Loucy (cell line): ENCODE results near the gene SUSD2.

Experiments
- H2AFZ ChIP-seq: fragments of 200-600 bp; sonication (generic); 2 replicates; pipeline ENCODE4 v1.6.0; 2016; ENCODE audit warnings: antibody characterized with exemption, mild to moderate bottlenecking, low read length, moderate library complexity
- H3F3A ChIP-seq: fragments of 200-600 bp; 2 replicates; pipeline ENCODE4 v1.6.0; 2016; ENCODE audit warnings: antibody characterized with exemption, low read depth, mild to moderate bottlenecking
- H3K27me3 ChIP-seq: fragments of 200-600 bp; sonication (generic); 2 replicates; pipeline ENCODE4 v1.6.1; 2014; ENCODE audit warnings: low read length, mild to moderate bottlenecking; ENCODE audit not compliant: insufficient read depth, poor library complexity, severe bottlenecking
- H3K36me3 ChIP-seq: fragments of 200-600 bp; sonication (generic); 2 replicates; pipeline ENCODE4 v1.6.1; 2016; ENCODE audit warnings: low read length; ENCODE audit not compliant: insufficient read depth
- H3K4me1 ChIP-seq: fragments of 200-600 bp; sonication (generic); 2 replicates; pipeline ENCODE4 v1.5.1; 2014; ENCODE audit warnings: low read length, mild to moderate bottlenecking; ENCODE audit not compliant: insufficient read depth, poor library complexity, severe bottlenecking
- H3K4me2 ChIP-seq: fragments of 200-600 bp; sonication (generic); 2 replicates; pipeline ENCODE4 v1.6.0; 2014; ENCODE audit warnings: antibody characterized with exemption, low read length, low read depth, mild to moderate bottlenecking; ENCODE audit not compliant: poor library complexity, severe bottlenecking
- H3K4me3 ChIP-seq: fragments of 200-600 bp; sonication (generic); 2 replicates; pipeline ENCODE4 v1.5.1; 2014; ENCODE audit warnings: low read length, mild to moderate bottlenecking, mixed read lengths; ENCODE audit not compliant: poor library complexity, severe bottlenecking
- H3K79me2 ChIP-seq: fragments of 200-600 bp; sonication (generic); 2 replicates; pipeline ENCODE4 v1.6.1; 2014; ENCODE audit warnings: low read length; ENCODE audit not compliant: insufficient read depth
- H3K9ac ChIP-seq: fragments of 200-600 bp; sonication (generic); 2 replicates; pipeline ENCODE4 v1.6.0; 2014; ENCODE audit warnings: mild to moderate bottlenecking, low read depth, low read length, moderate library complexity; ENCODE audit not compliant: poor library complexity, severe bottlenecking
- H3K9me2 ChIP-seq: fragments of 200-600 bp; sonication (generic); replicated peaks from 2 replicates; pipeline ENCODE4 v1.6.1; 2016; ENCODE audit warnings: low read depth, low read length, mixed read lengths
- H3K9me3 ChIP-seq: fragments of 200-600 bp; sonication (generic); 2 replicates; pipeline ENCODE4 v1.6.1; 2014; ENCODE audit warnings: mild to moderate bottlenecking, antibody characterized with exemption, low read length, low read depth; ENCODE audit not compliant: insufficient read depth
- H4K20me1 ChIP-seq: fragments of 200-600 bp; sonication (generic); 2 replicates; pipeline ENCODE4 v1.6.0; 2014; ENCODE audit warnings: antibody characterized with exemption, low read length, mild to moderate bottlenecking; ENCODE audit not compliant: insufficient read depth, poor library complexity, severe bottlenecking
- EZH2phosphoT487 ChIP-seq: fragments of 200-600 bp; IDR thresholded peaks from 2 replicates; pipeline ENCODE4 v1.6.1; 2018; ENCODE audit warnings: antibody characterized with exemption, mild to moderate bottlenecking, moderate library complexity, borderline replicate concordance
- TF ChIP-seq, protein P1 (sequence below): fragments of 200-600 bp; sonication (generic); conservative IDR thresholded peaks from 2 replicates; pipeline ENCODE4 v1.5.1; 2014; ENCODE audit warnings: mild to moderate bottlenecking, antibody characterized with exemption, low read length

Gene SUSD2

DNA sequence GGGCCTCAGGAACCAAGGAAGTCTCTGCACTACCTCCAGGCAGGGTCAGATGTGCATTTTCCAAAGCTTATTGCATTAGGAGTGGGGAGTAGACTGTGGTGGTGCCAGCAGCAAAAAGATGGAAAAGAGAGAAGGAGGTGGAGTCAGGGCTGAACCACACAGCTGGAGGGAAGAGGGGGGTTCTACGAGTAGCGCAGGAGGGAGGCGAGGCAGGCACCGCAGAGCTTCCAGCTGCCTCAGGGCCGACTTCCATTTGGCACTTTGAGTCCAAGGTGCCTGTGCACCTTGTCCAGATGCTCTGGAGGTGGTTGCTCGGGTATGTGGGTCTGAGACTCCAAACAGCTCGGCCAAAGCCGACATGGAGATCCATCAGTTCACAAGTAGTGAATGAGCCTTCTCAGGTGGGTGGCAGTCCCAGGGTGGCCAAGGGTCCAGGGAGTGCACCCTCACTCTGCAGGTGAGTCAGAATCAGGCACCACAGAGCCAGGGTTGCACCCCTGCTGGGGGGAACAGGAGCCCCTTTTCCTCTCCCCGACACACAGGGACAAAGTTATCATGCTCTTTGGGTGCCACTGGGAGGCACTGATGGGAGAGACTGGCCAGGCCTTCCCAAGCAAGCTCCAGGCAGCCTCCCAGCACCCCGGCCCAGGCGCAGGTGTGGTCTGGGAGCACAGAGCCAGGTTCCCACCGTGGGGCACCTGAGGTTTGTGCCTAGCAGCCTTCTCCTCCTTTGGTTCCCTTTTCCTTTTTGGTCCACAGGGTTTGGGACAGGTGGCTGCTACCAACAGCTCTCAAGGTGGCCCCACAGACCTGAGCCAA lies 33.4 kb downstream of the SUSD2 start:
- no peaks in the 10 kb centered on the region for H3K79me2 ChIP-seq
- no peaks in the 10 kb centered on the region for H4K20me1 ChIP-seq
- H3K9ac ChIP-seq, result no peak overlapping the region
- H3K9me3 ChIP-seq, result no peaks in the 10 kb centered on the region
- no peaks in the 10 kb centered on the region for H3K9me2 ChIP-seq
- TF ChIP-seq, protein P1, sequence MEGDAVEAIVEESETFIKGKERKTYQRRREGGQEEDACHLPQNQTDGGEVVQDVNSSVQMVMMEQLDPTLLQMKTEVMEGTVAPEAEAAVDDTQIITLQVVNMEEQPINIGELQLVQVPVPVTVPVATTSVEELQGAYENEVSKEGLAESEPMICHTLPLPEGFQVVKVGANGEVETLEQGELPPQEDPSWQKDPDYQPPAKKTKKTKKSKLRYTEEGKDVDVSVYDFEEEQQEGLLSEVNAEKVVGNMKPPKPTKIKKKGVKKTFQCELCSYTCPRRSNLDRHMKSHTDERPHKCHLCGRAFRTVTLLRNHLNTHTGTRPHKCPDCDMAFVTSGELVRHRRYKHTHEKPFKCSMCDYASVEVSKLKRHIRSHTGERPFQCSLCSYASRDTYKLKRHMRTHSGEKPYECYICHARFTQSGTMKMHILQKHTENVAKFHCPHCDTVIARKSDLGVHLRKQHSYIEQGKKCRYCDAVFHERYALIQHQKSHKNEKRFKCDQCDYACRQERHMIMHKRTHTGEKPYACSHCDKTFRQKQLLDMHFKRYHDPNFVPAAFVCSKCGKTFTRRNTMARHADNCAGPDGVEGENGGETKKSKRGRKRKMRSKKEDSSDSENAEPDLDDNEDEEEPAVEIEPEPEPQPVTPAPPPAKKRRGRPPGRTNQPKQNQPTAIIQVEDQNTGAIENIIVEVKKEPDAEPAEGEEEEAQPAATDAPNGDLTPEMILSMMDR, result no peak
- TF ChIP-seq EZH2phosphoT487, result no peak
- no peak overlapping the region for H2AFZ ChIP-seq
- no peaks in the 10 kb centered on the region for H3K4me1 ChIP-seq
- H3K27me3 ChIP-seq, result no peaks in the 10 kb centered on the region
- no peak overlapping the region for H3K4me3 ChIP-seq
- no peaks in the 10 kb centered on the region for H3K36me3 ChIP-seq
- H3F3A ChIP-seq, result no peaks in the 10 kb centered on the region
- H3K4me2 ChIP-seq, result no peak overlapping the region

DNA sequence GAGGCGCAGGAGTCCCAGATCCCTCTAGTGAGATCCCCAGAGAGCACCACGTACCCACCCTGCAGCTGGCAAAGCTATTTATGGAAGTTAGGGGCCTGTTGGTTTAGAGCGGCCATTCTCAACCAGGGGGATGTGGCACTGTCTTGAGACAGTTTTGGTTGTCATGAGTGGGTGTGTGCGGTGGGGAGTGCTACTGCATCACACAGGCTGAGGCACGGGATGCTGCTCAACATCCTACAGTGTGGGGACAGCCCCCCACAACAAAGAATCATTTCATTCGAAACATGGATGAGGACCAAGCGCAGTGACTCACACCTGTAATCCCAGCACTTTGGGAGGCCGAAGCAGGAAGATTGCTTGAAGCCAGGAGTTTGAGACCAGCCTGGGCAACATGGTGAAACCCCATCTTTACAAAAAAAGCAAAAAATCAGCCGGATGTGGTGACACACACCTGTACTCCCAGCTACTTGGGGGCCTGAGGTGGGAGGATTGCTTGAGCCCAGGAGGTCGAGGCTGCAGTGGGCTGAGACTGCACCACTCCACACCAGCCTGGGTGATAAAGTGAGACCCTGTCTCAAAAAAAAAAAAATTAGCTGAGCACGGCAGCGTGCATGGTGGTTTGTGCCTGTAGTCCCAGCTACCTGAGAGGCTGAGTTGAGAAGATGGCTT lies 35.4 kb downstream of the SUSD2 start:
- Histone ChIP-seq H3K9ac (no peak overlapping the region), H3F3A (no peaks in the 10 kb centered on the region), H3K79me2 (no peaks in the 10 kb centered on the region)

DNA sequence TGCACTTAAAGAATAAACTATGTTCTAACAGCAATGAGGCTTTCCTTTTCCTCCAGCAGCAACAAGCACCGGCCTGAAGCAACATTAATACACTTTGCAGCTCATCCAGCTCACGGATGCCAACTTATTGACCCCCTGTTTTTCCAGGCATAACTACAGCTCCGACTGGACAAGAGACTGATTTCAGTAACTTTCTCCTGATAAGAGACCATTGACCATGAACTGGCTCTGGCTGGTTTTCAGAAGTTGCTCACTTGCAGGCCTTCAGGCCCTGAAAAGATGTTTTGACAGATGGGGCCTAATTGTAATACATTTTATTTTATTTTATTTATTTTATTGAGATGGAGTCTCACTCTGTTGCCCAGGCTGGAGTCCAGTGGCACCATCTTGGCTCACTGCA lies 36.1 kb downstream of the SUSD2 start:
- no peaks in the 10 kb centered on the region for H3K79me2 ChIP-seq
- H3K27me3 ChIP-seq, result no peaks in the 10 kb centered on the region
- H3K9me3 ChIP-seq, result no peaks in the 10 kb centered on the region
- H3F3A ChIP-seq, result no peaks in the 10 kb centered on the region
- no peak overlapping the region for H3K9ac ChIP-seq
- TF ChIP-seq, protein P1, result no peak
- no peak for TF ChIP-seq EZH2phosphoT487
- no peak overlapping the region for H3K4me3 ChIP-seq
- no peak overlapping the region for H2AFZ ChIP-seq
- no peaks in the 10 kb centered on the region for H4K20me1 ChIP-seq
- H3K36me3 ChIP-seq, result no peaks in the 10 kb centered on the region
- H3K4me1 ChIP-seq, result no peaks in the 10 kb centered on the region
- H3K4me2 ChIP-seq, result no peak overlapping the region
- H3K9me2 ChIP-seq, result no peaks in the 10 kb centered on the region

More for the DNA sequence above, 35.4 kb downstream of the SUSD2 start:
- H4K20me1 ChIP-seq, result no peaks in the 10 kb centered on the region
- H3K36me3 ChIP-seq, result no peaks in the 10 kb centered on the region
- H3K4me1 ChIP-seq, result no peaks in the 10 kb centered on the region
- no peaks in the 10 kb centered on the region for H3K9me2 ChIP-seq
- H3K4me3 ChIP-seq, result no peak overlapping the region
- TF ChIP-seq EZH2phosphoT487, result no peak
- TF ChIP-seq, protein P1, result no peak
- H3K27me3 ChIP-seq, result no peaks in the 10 kb centered on the region
- no peak overlapping the region for H3K4me2 ChIP-seq
- no peak overlapping the region for H2AFZ ChIP-seq
- no peaks in the 10 kb centered on the region for H3K9me3 ChIP-seq
